Mucosa of stomach (tissue), 1 donor: Measurements from ENCODE around the gene EYS.
"Not testable (repeated sequence)": the region's sequence is repeated elsewhere in the genome, so short reads cannot be mapped to it uniquely, and the experiment has no call there.

Source experiments
- H3K27me3 ChIP-seq: one replicate; pipeline ENCODE4 v1.7.0; 2013; ENCODE audit warnings: mild to moderate bottlenecking, low read length; ENCODE audit not compliant: control insufficient read depth, insufficient read depth
- H3K36me3 ChIP-seq: one replicate; pipeline ENCODE4 v1.7.0; 2013; ENCODE audit warnings: low read length; ENCODE audit not compliant: control insufficient read depth, insufficient read depth
- H3K4me1 ChIP-seq: one replicate; pipeline ENCODE4 v1.7.0; 2013; ENCODE audit warnings: mild to moderate bottlenecking, low read length; ENCODE audit not compliant: control insufficient read depth, insufficient read depth
- H3K4me3 ChIP-seq: one replicate; pipeline ENCODE4 v1.7.0; 2013; ENCODE audit warnings: low read length
- H3K9ac ChIP-seq: one replicate; pipeline ENCODE4 v1.7.0; 2013; ENCODE audit warnings: mild to moderate bottlenecking, low read length, moderate library complexity
- H3K9me3 ChIP-seq: one replicate; pipeline ENCODE4 v1.7.0; 2013; ENCODE audit warnings: mild to moderate bottlenecking, low read length, moderate library complexity; ENCODE audit not compliant: control insufficient read depth
- donor health status: Pancreatic carcinoma.

The EYS gene

DNA sequence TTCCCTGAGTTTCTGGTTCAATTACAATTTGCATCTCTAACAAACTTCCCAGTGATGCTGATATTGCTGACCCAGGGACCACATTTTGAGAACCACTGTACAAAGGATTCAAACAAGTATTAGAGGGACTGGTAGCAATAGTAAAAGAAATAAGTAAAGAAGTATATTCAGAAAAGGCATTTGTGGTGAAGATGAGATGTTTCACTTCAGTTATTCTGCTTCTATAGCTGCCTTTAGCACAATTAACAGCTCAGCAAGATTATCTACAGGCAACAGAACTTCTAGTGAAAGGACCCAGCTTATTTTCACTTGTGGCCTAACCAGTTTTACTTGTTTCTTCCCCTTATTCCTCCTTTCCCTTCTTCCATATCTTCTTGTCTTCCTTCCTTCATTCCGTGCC, 1922.0 kb downstream of the EYS start:
- H3K9ac ChIP-seq: no peak overlapping the region
- no peaks in the 10 kb centered on the region for H3K36me3 ChIP-seq
- no peaks in the 10 kb centered on the region for H3K27me3 ChIP-seq
- no peaks in the 10 kb centered on the region for H3K9me3 ChIP-seq
- H3K4me3 ChIP-seq: no peak overlapping the region
- H3K4me1 ChIP-seq: peaks cover 20% of the 10 kb centered on the region

DNA sequence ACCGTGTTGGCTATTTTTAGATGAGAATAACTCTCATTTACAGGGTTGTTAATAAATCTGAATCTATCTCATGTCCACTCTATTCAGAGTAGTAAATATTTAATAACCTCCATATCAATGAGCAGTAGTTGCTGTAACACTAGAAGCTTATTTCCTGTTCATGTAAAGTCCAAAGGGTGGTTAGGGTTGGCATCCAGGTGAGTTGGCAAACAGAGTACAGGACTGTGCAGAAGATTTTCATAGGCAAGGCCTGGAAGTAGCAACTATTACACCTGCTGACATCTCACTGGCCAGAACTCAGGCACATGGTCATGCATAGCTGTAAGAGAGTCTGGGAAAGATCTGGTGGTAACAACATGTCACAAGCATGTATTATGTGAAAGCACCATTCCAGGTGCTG, 1923.9 kb downstream of the EYS start:
- Histone ChIP-seq H3K4me3 (no peak overlapping the region), H3K27me3 (no peaks in the 10 kb centered on the region), H3K9me3 (no peaks in the 10 kb centered on the region), H3K36me3 (no peaks in the 10 kb centered on the region), H3K9ac (no peak overlapping the region), H3K4me1 (peaks cover 20% of the 10 kb centered on the region)

DNA sequence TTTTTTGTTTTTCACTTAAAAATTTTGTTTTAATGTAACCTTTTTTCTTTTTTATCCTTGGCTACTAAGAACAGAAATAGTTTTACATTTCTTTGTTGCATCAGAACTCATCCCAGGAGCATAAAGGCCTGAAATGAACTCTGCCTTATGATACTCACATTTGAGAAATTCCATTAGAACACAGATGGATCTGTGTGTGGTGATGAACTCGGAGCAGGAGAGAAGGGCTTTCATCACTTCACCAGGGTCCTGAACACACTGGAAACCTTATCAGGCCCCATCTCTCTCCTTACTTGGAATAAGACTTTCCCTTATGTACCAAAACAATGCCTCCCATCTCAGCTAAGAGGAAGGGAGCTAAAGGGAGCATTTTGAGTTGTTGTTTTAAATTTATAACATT, 1932.1 kb downstream of the EYS start:
- Histone ChIP-seq H3K36me3 (no peaks in the 10 kb centered on the region), H3K4me3 (no peak overlapping the region)

DNA sequence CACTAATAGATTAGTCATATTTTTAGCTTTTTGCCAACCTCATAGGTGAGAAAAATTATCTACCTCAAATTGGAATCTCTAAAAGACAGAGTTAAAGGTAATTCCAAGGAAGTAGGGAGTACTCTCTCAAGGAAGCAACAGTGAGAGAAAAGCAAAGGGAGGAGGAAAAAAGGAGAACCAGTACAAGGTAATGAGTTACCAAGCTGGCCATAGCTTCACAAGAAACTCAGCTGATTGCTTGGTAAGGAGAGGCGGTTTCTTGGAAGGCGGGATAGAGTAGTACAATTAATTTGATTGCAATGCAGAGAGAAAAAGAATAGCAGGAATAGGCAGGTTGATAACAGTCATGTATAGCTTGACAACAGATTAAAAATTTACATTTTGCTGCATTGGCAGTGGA, 1933.8 kb downstream of the EYS start:
- Histone ChIP-seq H3K9me3 (no peaks in the 10 kb centered on the region), H3K27me3 (no peaks in the 10 kb centered on the region), H3K9ac (no peak overlapping the region), H3K4me3 (no peak overlapping the region), H3K4me1 (no peaks in the 10 kb centered on the region), H3K36me3 (no peaks in the 10 kb centered on the region)

More for the DNA sequence above, 1932.1 kb downstream of the EYS start:
- no peaks in the 10 kb centered on the region for H3K4me1 ChIP-seq
- no peaks in the 10 kb centered on the region for H3K27me3 ChIP-seq
- H3K9ac ChIP-seq: no peak overlapping the region
- no peaks in the 10 kb centered on the region for H3K9me3 ChIP-seq

GRCh38 chr6:63765828-63766227, 1941.2 kb downstream of the EYS start:
- no peaks in the 10 kb centered on the region for H3K36me3 ChIP-seq

GRCh38 chr6:63764318-63764916, 1942.6 kb downstream of the EYS start:
- no peak overlapping the region for H3K9ac ChIP-seq
- no peaks in the 10 kb centered on the region for H3K4me1 ChIP-seq
- no peaks in the 10 kb centered on the region for H3K36me3 ChIP-seq
- H3K27me3 ChIP-seq: no peaks in the 10 kb centered on the region
- no peak overlapping the region for H3K4me3 ChIP-seq
- no peaks in the 10 kb centered on the region for H3K9me3 ChIP-seq

More at GRCh38 chr6:63765828-63766227, 1941.2 kb downstream of the EYS start:
- Histone ChIP-seq H3K4me1 (no peaks in the 10 kb centered on the region), H3K27me3 (no peaks in the 10 kb centered on the region), H3K9me3 (no peaks in the 10 kb centered on the region), H3K9ac (no peak overlapping the region), H3K4me3 (no peak overlapping the region)

- H3K36me3 ChIP-seq: no peaks in the 10 kb centered on the region
- H3K27me3 ChIP-seq: no peaks in the 10 kb centered on the region
- H3K9ac ChIP-seq: no peak overlapping the region
- no peaks in the 10 kb centered on the region for H3K4me1 ChIP-seq
- no peak overlapping the region for H3K4me3 ChIP-seq
- no peaks in the 10 kb centered on the region for H3K9me3 ChIP-seq
Measured at GRCh38 chr6:63760199-63760598, 1946.8 kb downstream of the EYS start.

DNA sequence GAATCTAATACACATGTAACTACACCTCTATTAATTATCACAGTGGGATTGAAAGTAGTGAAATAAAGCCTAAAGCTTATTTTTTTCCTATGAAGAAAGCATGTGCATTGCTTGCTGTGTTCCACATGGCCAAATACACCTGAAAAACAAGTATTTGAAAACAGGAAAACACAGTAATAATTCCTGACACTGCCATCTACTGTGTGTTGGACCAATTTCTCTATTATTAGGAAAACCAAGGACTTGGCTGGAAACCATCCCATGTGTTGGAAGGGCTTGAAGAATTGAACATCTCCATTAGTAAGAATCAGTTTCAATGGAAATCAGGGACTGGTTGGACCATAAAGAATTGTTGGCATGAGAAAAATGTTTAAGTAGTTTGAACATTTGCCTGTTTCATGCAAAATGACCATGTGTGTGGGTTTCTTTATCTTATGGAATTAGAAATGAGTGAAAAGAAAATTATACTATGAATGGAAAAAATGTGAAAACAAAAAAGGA, 1947.4 kb downstream of the EYS start:
- no peaks in the 10 kb centered on the region for H3K4me1 ChIP-seq
- no peaks in the 10 kb centered on the region for H3K9me3 ChIP-seq
- no peaks in the 10 kb centered on the region for H3K27me3 ChIP-seq
- no peak overlapping the region for H3K9ac ChIP-seq
- no peaks in the 10 kb centered on the region for H3K36me3 ChIP-seq
- H3K4me3 ChIP-seq: no peak overlapping the region

GRCh38 chr6:63757826-63758225, 1949.2 kb downstream of the EYS start:
- H3K9ac ChIP-seq: no peak overlapping the region
- H3K9me3 ChIP-seq: no peaks in the 10 kb centered on the region
- no peaks in the 10 kb centered on the region for H3K27me3 ChIP-seq
- H3K36me3 ChIP-seq: no peaks in the 10 kb centered on the region
- H3K4me1 ChIP-seq: no peaks in the 10 kb centered on the region
- H3K4me3 ChIP-seq: no peak overlapping the region

DNA sequence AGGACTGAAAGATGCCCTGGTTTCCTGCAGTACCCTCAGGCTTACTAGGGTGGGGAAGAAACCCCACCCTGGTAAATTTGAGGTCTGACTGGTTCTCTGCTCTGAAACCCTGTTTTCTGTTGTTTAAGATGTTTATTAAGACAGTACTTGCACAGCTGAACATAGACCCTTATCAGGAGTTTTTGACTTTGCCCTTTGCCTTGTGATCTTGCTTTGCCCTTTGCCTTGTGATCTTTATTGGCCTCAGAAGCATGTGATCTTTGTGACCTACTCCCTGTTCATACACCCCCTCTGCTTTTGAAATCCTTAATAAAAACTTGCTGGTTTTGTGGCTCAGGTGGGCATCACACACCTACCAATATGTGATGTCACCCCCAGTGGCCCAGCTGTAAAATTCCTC, 1949.8 kb downstream of the EYS start:
- H3K9me3 ChIP-seq, H3K4me3 ChIP-seq, H3K36me3 ChIP-seq, H3K9ac ChIP-seq, H3K4me1 ChIP-seq, H3K27me3 ChIP-seq: not testable (repeated sequence)

DNA sequence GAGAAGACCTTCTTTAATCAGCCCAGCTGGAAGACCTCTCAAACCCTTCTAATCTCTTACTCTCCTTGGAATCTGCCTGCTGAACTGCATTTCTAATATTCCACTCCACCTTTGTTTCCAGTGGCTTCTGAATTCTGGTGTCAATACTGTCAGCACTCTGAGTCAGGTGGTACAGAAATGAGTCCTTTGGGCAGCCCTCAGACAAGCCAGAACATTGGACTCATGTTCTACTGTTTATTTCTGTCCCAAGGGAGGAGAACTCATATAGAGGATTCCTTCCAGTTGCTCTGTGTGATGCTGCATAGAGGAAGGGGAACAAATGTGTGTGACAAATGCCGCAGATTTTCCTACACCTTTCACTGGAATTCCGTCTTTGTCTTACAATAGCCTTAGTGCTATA, 1956.6 kb downstream of the EYS start:
- H3K9ac ChIP-seq: no peak overlapping the region
- H3K9me3 ChIP-seq: no peaks in the 10 kb centered on the region
- H3K4me1 ChIP-seq: no peaks in the 10 kb centered on the region
- no peaks in the 10 kb centered on the region for H3K36me3 ChIP-seq
- H3K4me3 ChIP-seq: no peak overlapping the region
- H3K27me3 ChIP-seq: no peaks in the 10 kb centered on the region

- Histone ChIP-seq H3K27me3 (no peaks in the 10 kb centered on the region), H3K9ac (no peak overlapping the region), H3K4me3 (no peak overlapping the region), H3K4me1 (peaks cover 12% of the 10 kb centered on the region), H3K36me3 (no peaks in the 10 kb centered on the region), H3K9me3 (no peaks in the 10 kb centered on the region)
Measured at GRCh38 chr6:63745784-63746183, 1961.2 kb downstream of the EYS start.

DNA sequence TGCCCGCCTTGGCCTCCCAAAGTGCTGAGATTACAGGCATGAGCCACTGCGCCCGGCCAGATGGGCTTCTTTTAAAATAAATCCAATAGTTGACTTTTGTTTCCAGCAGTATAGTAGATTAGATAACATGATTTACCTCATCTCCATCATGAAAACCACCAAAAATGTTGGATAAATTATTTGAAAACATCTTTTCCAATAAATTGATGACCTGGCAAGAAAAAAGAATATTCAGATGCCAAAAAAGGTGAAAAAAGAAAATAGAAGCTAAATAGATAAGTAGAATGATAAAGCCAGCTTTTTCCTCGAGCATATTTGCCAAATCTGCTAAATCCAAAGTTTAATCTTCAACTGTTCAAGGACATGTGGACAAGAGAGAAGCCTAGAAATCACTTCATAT, 1962.2 kb downstream of the EYS start:
- Histone ChIP-seq H3K9ac (no peak overlapping the region), H3K9me3 (no peaks in the 10 kb centered on the region), H3K4me3 (no peak overlapping the region), H3K4me1 (peaks cover 12% of the 10 kb centered on the region), H3K27me3 (no peaks in the 10 kb centered on the region), H3K36me3 (no peaks in the 10 kb centered on the region)
